ENCODE results near the gene UNC119B.

DNA sequence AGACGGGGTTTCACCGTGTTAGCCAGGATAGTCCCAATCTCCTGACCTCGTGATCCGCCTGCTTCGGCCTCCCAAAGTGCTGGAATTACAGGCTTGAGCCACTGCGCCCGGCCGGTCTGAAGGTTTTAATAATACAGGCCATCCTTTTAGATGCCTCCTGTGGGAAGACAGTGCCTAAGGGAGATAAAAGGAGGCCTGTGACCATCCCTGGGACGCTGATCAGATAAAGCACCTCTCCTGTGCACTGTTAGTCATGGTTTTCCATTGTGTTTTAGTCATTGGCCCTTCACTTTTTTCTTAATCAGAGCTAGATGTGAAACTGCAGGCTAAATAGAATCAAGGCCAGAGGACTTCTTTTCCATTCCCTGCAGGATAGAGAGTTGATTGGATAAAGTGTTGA, 7.8 kb downstream of the UNC119B start:
- TF ChIP-seq CTCF (IDR thresholded peaks at IDR 0.05; ENCODE audit: low read depth, low read length, missing input control) (no peak), RAD21 (IDR thresholded peaks at IDR 0.05) (no peak), SP1 (IDR thresholded peaks at IDR 0.05) (no peak), FOXA1 (IDR thresholded peaks at IDR 0.05) (no peak), YY1 (IDR thresholded peaks at IDR 0.05) (no peak), MAX (IDR thresholded peaks at IDR 0.05) (no peak), EGR1 (IDR thresholded peaks at IDR 0.05; ENCODE audit: low read depth in 2 of 2) (no peak), TAF1 (conservative IDR thresholded peaks at IDR 0.05) (no peak), HNF4A (conservative IDR thresholded peaks at IDR 0.05) (no peak), JUND (IDR thresholded peaks at IDR 0.05) (no peak), NR2F2 (IDR thresholded peaks at IDR 0.05) (no peak)
- TF ChIP-seq, protein P1, sequence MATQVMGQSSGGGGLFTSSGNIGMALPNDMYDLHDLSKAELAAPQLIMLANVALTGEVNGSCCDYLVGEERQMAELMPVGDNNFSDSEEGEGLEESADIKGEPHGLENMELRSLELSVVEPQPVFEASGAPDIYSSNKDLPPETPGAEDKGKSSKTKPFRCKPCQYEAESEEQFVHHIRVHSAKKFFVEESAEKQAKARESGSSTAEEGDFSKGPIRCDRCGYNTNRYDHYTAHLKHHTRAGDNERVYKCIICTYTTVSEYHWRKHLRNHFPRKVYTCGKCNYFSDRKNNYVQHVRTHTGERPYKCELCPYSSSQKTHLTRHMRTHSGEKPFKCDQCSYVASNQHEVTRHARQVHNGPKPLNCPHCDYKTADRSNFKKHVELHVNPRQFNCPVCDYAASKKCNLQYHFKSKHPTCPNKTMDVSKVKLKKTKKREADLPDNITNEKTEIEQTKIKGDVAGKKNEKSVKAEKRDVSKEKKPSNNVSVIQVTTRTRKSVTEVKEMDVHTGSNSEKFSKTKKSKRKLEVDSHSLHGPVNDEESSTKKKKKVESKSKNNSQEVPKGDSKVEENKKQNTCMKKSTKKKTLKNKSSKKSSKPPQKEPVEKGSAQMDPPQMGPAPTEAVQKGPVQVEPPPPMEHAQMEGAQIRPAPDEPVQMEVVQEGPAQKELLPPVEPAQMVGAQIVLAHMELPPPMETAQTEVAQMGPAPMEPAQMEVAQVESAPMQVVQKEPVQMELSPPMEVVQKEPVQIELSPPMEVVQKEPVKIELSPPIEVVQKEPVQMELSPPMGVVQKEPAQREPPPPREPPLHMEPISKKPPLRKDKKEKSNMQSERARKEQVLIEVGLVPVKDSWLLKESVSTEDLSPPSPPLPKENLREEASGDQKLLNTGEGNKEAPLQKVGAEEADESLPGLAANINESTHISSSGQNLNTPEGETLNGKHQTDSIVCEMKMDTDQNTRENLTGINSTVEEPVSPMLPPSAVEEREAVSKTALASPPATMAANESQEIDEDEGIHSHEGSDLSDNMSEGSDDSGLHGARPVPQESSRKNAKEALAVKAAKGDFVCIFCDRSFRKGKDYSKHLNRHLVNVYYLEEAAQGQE (IDR thresholded peaks at IDR 0.05) = no peak
- TF ChIP-seq, protein P2, sequence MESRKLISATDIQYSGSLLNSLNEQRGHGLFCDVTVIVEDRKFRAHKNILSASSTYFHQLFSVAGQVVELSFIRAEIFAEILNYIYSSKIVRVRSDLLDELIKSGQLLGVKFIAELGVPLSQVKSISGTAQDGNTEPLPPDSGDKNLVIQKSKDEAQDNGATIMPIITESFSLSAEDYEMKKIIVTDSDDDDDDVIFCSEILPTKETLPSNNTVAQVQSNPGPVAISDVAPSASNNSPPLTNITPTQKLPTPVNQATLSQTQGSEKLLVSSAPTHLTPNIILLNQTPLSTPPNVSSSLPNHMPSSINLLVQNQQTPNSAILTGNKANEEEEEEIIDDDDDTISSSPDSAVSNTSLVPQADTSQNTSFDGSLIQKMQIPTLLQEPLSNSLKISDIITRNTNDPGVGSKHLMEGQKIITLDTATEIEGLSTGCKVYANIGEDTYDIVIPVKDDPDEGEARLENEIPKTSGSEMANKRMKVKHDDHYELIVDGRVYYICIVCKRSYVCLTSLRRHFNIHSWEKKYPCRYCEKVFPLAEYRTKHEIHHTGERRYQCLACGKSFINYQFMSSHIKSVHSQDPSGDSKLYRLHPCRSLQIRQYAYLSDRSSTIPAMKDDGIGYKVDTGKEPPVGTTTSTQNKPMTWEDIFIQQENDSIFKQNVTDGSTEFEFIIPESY (IDR thresholded peaks at IDR 0.05) = no peak
- TF ChIP-seq, protein P3, sequence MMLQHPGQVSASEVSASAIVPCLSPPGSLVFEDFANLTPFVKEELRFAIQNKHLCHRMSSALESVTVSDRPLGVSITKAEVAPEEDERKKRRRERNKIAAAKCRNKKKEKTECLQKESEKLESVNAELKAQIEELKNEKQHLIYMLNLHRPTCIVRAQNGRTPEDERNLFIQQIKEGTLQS (IDR thresholded peaks at IDR 0.05) = no peak

Measured in liver (tissue), 3 donors.